ENCODE results near the gene LDLRAD2.

- TF ChIP-seq, protein P1, sequence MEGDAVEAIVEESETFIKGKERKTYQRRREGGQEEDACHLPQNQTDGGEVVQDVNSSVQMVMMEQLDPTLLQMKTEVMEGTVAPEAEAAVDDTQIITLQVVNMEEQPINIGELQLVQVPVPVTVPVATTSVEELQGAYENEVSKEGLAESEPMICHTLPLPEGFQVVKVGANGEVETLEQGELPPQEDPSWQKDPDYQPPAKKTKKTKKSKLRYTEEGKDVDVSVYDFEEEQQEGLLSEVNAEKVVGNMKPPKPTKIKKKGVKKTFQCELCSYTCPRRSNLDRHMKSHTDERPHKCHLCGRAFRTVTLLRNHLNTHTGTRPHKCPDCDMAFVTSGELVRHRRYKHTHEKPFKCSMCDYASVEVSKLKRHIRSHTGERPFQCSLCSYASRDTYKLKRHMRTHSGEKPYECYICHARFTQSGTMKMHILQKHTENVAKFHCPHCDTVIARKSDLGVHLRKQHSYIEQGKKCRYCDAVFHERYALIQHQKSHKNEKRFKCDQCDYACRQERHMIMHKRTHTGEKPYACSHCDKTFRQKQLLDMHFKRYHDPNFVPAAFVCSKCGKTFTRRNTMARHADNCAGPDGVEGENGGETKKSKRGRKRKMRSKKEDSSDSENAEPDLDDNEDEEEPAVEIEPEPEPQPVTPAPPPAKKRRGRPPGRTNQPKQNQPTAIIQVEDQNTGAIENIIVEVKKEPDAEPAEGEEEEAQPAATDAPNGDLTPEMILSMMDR (conservative IDR thresholded peaks at IDR 0.05; ENCODE audit: low read depth, low read length): no peak
- no peak for TF ChIP-seq EZH2phosphoT487 (IDR thresholded peaks at IDR 0.05; ENCODE audit: borderline replicate concordance, low read length)
Measured at GRCh38 chr1:21801100-21801499, 11.0 kb upstream of the LDLRAD2 start.

All from PC-3 (cell line).